Neural cell (in vitro differentiated cells): Measurements from ENCODE around the gene PWP2. TPM values are rescaled to one million over a fixed set of nuclear protein-coding genes. Genes with fewer than 3 reads are reported as not detected.

Source experiments
- H2AFZ ChIP-seq: fragments of 200-600, 300-800 bp; sonication (generic), shearing (Covaris generic); 2 replicates; pipeline ENCODE4 v1.6.0; 2014; ENCODE audit warnings: low read depth, mild to moderate bottlenecking, antibody characterized with exemption, low read length, moderate library complexity
- H3F3A ChIP-seq: fragments of 200-600 bp; shearing (Covaris generic); 2 replicates; pipeline ENCODE4 v1.6.1; 2016; ENCODE audit warnings: mild to moderate bottlenecking, moderate library complexity, mixed read lengths, antibody characterized with exemption, low read length; ENCODE audit not compliant: insufficient read depth, poor library complexity, severe bottlenecking
- H3K27ac ChIP-seq: fragments of 200-600, 300-800 bp; sonication (generic), shearing (Covaris generic); 2 replicates; pipeline ENCODE4 v1.5.1; 2014; ENCODE audit warnings: mild to moderate bottlenecking, low read length, moderate library complexity
- H3K27me3 ChIP-seq: fragments of 300-800, 200-600 bp; sonication (generic), shearing (Covaris generic); 2 replicates; pipeline ENCODE4 v1.6.0; 2014; ENCODE audit warnings: mild to moderate bottlenecking, low read depth, low read length, moderate library complexity; ENCODE audit not compliant: insufficient read depth
- H3K36me3 ChIP-seq: fragments of 300-800, 200-600 bp; sonication (generic), shearing (Covaris generic); 2 replicates; pipeline ENCODE4 v1.5.1; 2014; ENCODE audit warnings: mild to moderate bottlenecking, antibody characterized with exemption, low read length, moderate library complexity; ENCODE audit not compliant: insufficient read depth
- H3K4me2 ChIP-seq: fragments of 300-800, 200-600 bp; sonication (generic), shearing (Covaris generic); 2 replicates; pipeline ENCODE4 v1.6.0; 2014; ENCODE audit warnings: mild to moderate bottlenecking, low read length
- H3K4me3 ChIP-seq: fragments of 300-800, 200-600 bp; sonication (generic), shearing (Covaris generic); 2 replicates; pipeline ENCODE4 v1.5.1; 2014; ENCODE audit warnings: mild to moderate bottlenecking, low read length, moderate library complexity
- H3K79me2 ChIP-seq: fragments of 200-600 bp; shearing (Covaris generic); replicated peaks from 2 replicates; pipeline ENCODE4 v1.6.0; 2014; ENCODE audit warnings: mild to moderate bottlenecking, low read length, moderate library complexity; ENCODE audit not compliant: insufficient read depth
- H3K9ac ChIP-seq: fragments of 300-800, 200-600 bp; sonication (generic), shearing (Covaris generic); 2 replicates; pipeline ENCODE4 v1.6.1; 2016; ENCODE audit warnings: mild to moderate bottlenecking, low read length, mixed read lengths
- H3K9me2 ChIP-seq: fragments of 200-600 bp; shearing (Covaris generic); 2 replicates; pipeline ENCODE4 v1.6.1; 2016; ENCODE audit warnings: mild to moderate bottlenecking, low read length, mixed read lengths; ENCODE audit not compliant: insufficient read depth
- H3K9me3 ChIP-seq: fragments of 200-600, 300-800 bp; sonication (generic), shearing (Covaris generic); 2 replicates; pipeline ENCODE4 v1.6.1; 2016; ENCODE audit warnings: mild to moderate bottlenecking, mixed run types, low read length, moderate library complexity, mixed read lengths
- H4K20me1 ChIP-seq: fragments of 200-600 bp; shearing (Covaris generic); 2 replicates; pipeline ENCODE4 v1.6.1; 2016; ENCODE audit warnings: mild to moderate bottlenecking, mixed run types; ENCODE audit not compliant: insufficient read depth
- EP300 ChIP-seq: fragments of 450-650 bp; conservative IDR thresholded peaks from 2 replicates; pipeline ENCODE4 v1.6.1; 2014; ENCODE audit warnings: antibody characterized with exemption, mild to moderate bottlenecking, moderate library complexity; ENCODE audit not compliant: poor library complexity, severe bottlenecking
- EZH2 ChIP-seq: fragments of 200-600, 300-800 bp; shearing (Covaris generic), sonication (generic); IDR thresholded peaks from 2 replicates; pipeline ENCODE4 v1.6.1; 2014; ENCODE audit warnings: antibody characterized with exemption, low read length, borderline replicate concordance, mild to moderate bottlenecking; ENCODE audit not compliant: insufficient read depth, poor library complexity, severe bottlenecking
- MXI1 ChIP-seq: fragments of 450-650 bp; conservative IDR thresholded peaks from 2 replicates; pipeline ENCODE4 v1.6.1; 2014; ENCODE audit warnings: antibody characterized with exemption, mild to moderate bottlenecking; ENCODE audit not compliant: poor library complexity, severe bottlenecking
- POLR2AphosphoS5 ChIP-seq: IDR thresholded peaks from 2 replicates; pipeline ENCODE4 v1.6.1; 2012
- RAD21 ChIP-seq: fragments of 450-650 bp; conservative IDR thresholded peaks from 2 replicates; pipeline ENCODE4 v1.6.1; 2014; ENCODE audit warnings: antibody characterized with exemption, mild to moderate bottlenecking, moderate library complexity
- SMC3 ChIP-seq: fragments of 450-650 bp; conservative IDR thresholded peaks from 2 replicates; pipeline ENCODE4 v1.6.1; 2014; ENCODE audit warnings: antibody characterized with exemption, mild to moderate bottlenecking, moderate library complexity; ENCODE audit not compliant: poor library complexity
- TAF1 ChIP-seq: IDR thresholded peaks from 2 replicates; pipeline ENCODE4 v1.6.1; 2012; ENCODE audit warnings: low read depth
- polyA plus RNA-seq: library from polyadenylated mRNA; depleted of rRNA; stranded (reverse); fragments of >200 nt; gene quantifications from 2 replicates; pipeline ENCODE4 v1.2.3, GENCODE V29; 2014
- TF ChIP-seq, protein P1 (sequence below): IDR thresholded peaks from 2 replicates; pipeline ENCODE4 v1.6.1; 2012; ENCODE audit warnings: borderline replicate concordance
- TF ChIP-seq, protein P2 (sequence below): fragments of 450-650 bp; IDR thresholded peaks from 2 replicates; pipeline ENCODE4 v1.5.1; 2014; ENCODE audit warnings: antibody characterized with exemption, mild to moderate bottlenecking, moderate library complexity; ENCODE audit not compliant: poor library complexity, severe bottlenecking

PWP2 gene
- polyA plus RNA-seq, 1 donor from 2014 or later = 1.7 TPM

DNA sequence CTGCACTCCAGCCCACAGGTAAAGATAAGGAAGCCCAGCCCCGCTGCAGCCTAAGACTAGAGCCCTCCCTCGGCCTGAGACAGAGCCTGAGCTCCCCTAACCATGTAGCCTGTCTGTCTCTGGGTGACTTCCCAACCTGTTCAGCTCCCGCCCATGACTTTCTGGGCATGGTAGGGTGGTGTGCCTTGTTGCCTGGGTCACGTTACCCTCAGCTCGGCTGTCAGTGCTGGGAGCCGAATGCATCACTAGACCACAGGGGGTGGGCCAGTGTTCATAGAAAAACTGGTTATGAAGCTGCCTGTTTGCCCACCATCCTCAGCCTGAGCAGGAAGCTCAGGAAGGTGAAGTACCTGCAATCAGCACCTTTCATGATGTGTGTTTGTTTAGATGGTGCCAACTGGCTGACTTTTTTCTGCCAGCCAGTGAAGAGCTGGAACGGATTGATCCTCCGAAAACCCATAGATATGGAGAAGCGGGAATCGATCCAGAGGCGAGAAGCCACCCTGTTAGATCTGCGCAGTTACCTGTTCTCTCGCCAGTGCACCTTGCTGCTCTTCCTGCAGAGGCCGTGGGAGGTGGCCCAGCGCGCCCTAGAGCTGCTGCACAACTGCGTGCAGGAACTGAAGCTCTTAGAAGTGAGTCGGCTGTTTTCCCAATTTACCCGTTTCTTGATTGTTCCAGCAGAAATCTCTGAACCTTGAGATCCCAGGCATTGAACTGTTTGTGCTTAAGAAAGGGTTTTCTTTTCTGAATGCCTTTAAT lies 43.9 kb upstream of the PWP2 start:
- Histone ChIP-seq H3K27me3 (no peaks in the 10 kb centered on the region), H3F3A (no peaks in the 10 kb centered on the region), H3K27ac (no peak overlapping the region), H3K4me3 (no peak overlapping the region), H3K9me2 (no peaks in the 10 kb centered on the region), H3K4me2 (no peak overlapping the region), H2AFZ (no peak overlapping the region), H3K9me3 (no peaks in the 10 kb centered on the region), H3K9ac (no peak overlapping the region), H4K20me1 (no peaks in the 10 kb centered on the region), H3K79me2 (no peaks in the 10 kb centered on the region), H3K36me3 (no peaks in the 10 kb centered on the region)
- TF ChIP-seq, protein P1, sequence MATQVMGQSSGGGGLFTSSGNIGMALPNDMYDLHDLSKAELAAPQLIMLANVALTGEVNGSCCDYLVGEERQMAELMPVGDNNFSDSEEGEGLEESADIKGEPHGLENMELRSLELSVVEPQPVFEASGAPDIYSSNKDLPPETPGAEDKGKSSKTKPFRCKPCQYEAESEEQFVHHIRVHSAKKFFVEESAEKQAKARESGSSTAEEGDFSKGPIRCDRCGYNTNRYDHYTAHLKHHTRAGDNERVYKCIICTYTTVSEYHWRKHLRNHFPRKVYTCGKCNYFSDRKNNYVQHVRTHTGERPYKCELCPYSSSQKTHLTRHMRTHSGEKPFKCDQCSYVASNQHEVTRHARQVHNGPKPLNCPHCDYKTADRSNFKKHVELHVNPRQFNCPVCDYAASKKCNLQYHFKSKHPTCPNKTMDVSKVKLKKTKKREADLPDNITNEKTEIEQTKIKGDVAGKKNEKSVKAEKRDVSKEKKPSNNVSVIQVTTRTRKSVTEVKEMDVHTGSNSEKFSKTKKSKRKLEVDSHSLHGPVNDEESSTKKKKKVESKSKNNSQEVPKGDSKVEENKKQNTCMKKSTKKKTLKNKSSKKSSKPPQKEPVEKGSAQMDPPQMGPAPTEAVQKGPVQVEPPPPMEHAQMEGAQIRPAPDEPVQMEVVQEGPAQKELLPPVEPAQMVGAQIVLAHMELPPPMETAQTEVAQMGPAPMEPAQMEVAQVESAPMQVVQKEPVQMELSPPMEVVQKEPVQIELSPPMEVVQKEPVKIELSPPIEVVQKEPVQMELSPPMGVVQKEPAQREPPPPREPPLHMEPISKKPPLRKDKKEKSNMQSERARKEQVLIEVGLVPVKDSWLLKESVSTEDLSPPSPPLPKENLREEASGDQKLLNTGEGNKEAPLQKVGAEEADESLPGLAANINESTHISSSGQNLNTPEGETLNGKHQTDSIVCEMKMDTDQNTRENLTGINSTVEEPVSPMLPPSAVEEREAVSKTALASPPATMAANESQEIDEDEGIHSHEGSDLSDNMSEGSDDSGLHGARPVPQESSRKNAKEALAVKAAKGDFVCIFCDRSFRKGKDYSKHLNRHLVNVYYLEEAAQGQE = no peak
- TF ChIP-seq EP300 = no peak
- no peak for TF ChIP-seq RAD21
- TF ChIP-seq, protein P2, sequence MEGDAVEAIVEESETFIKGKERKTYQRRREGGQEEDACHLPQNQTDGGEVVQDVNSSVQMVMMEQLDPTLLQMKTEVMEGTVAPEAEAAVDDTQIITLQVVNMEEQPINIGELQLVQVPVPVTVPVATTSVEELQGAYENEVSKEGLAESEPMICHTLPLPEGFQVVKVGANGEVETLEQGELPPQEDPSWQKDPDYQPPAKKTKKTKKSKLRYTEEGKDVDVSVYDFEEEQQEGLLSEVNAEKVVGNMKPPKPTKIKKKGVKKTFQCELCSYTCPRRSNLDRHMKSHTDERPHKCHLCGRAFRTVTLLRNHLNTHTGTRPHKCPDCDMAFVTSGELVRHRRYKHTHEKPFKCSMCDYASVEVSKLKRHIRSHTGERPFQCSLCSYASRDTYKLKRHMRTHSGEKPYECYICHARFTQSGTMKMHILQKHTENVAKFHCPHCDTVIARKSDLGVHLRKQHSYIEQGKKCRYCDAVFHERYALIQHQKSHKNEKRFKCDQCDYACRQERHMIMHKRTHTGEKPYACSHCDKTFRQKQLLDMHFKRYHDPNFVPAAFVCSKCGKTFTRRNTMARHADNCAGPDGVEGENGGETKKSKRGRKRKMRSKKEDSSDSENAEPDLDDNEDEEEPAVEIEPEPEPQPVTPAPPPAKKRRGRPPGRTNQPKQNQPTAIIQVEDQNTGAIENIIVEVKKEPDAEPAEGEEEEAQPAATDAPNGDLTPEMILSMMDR = no peak
- TF ChIP-seq TAF1 = no peak
- TF ChIP-seq EZH2 = no peak
- TF ChIP-seq SMC3 = no peak
- TF ChIP-seq MXI1 = no peak
- no peak for TF ChIP-seq POLR2AphosphoS5

DNA sequence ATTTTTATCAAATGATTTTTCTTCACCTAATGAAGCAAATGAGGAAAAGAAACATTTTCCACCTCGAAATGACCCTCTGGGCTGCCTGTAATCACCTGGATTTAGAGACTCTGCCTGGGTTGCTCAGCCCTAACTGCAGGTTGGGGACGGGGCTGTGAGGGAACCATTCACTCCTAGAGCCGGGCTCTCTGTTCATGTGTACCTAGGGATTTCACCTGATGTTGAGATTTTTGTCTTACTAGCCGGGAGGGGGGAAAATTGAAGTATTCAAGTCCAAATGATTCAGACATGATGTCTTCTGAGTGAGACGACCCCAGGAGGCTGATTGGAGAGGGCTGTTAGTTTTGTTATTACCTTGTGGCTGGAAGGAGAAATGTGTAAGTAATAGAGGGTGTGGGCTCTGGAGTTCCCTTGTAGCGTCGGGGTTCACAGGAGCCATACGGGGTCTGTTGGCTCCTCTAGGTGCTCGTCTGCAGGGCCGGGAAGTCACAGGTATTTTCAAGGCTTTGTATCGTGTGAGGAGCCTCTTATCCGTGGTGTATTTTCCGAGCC lies 42.3 kb upstream of the PWP2 start:
- Histone ChIP-seq H3K4me3 (no peak overlapping the region), H3K9me2 (no peaks in the 10 kb centered on the region), H2AFZ (no peak overlapping the region), H3F3A (no peaks in the 10 kb centered on the region), H4K20me1 (no peaks in the 10 kb centered on the region), H3K9me3 (no peaks in the 10 kb centered on the region), H3K4me2 (no peak overlapping the region), H3K27ac (no peak overlapping the region), H3K27me3 (no peaks in the 10 kb centered on the region), H3K36me3 (no peaks in the 10 kb centered on the region), H3K9ac (no peak overlapping the region), H3K79me2 (no peaks in the 10 kb centered on the region)
- TF ChIP-seq, protein P1 = no peak
- TF ChIP-seq MXI1 (no peak), EP300 (no peak), EZH2 (no peak), RAD21 (no peak), SMC3 (no peak), POLR2AphosphoS5 (no peak), TAF1 (no peak)
- TF ChIP-seq, protein P2 = no peak
